A673 (cell line): Measurements from ENCODE around the gene LIMS2. TPM values are rescaled to one million over a fixed set of nuclear protein-coding genes. Genes with fewer than 3 reads are reported as not detected.

Experiments
- BruUV-seq: library from RNA; stranded (reverse); fragments of 400-500 nt; replicated peaks from 2 replicates; lab custom pipeline; 2021; lab: Mats Ljungman, UMichigan
- CTCF ChIA-PET: fragments of 300-600 bp; sonication (Branson Sonifier 250); formaldehyde crosslinking; loops from one replicate; lab custom pipeline; 2022; ENCODE audit warnings: antibody characterized with exemption; lab: Charles Lee
- POLR2A ChIA-PET: fragments of 300-600 bp; sonication (Branson Sonifier 250); formaldehyde crosslinking; loops from one replicate; lab custom pipeline; 2022; ENCODE audit warnings: antibody characterized with exemption; ENCODE audit not compliant: low non-redundant PET; lab: Charles Lee
- DNase-seq: peaks from one replicate; pipeline ENCODE4 v3.0.0-alpha.2; 2015; ENCODE audit warnings: low spot score
- H3K27ac ChIP-seq: fragments of 200-600 bp; sonication (generic); 2 replicates; pipeline ENCODE4 v1.5.1; 2016; ENCODE audit warnings: mixed run types, low read depth, mild to moderate bottlenecking, mixed read lengths, antibody characterized with exemption, low read length; ENCODE audit not compliant: poor library complexity, severe bottlenecking
- H3K27me3 ChIP-seq: fragments of 200-600 bp; sonication (generic); replicated peaks from 2 replicates; pipeline ENCODE4 v1.6.1; 2017; ENCODE audit warnings: mixed run types, low read depth, mild to moderate bottlenecking, mixed read lengths, antibody characterized with exemption, low read length; ENCODE audit not compliant: insufficient read depth, poor library complexity
- H3K36me3 ChIP-seq: fragments of 200-600 bp; sonication (generic); 2 replicates; pipeline ENCODE4 v1.6.1; 2016; ENCODE audit warnings: mixed run types, mild to moderate bottlenecking, mixed read lengths, antibody characterized with exemption, low read length; ENCODE audit not compliant: insufficient read depth, poor library complexity, severe bottlenecking
- H3K4me1 ChIP-seq: fragments of 200-600 bp; sonication (generic); 2 replicates; pipeline ENCODE4 v1.6.1; 2017; ENCODE audit warnings: mixed run types, mild to moderate bottlenecking, mixed read lengths, antibody characterized with exemption, low read length; ENCODE audit not compliant: insufficient read depth, poor library complexity, severe bottlenecking
- H3K4me3 ChIP-seq: fragments of 200-600 bp; sonication (generic); 2 replicates; pipeline ENCODE4 v1.5.1; 2016; ENCODE audit warnings: low read depth, mixed run types, mild to moderate bottlenecking, mixed read lengths, low read length; ENCODE audit not compliant: poor library complexity, severe bottlenecking
- H3K9me3 ChIP-seq: fragments of 200-600 bp; sonication (generic); 2 replicates; pipeline ENCODE4 v1.6.1; 2016; ENCODE audit warnings: mixed run types, low read depth, mild to moderate bottlenecking, mixed read lengths, antibody characterized with exemption, low read length; ENCODE audit not compliant: poor library complexity, severe bottlenecking
- EZH2 ChIP-seq: fragments of 200-600 bp; sonication (generic); IDR thresholded peaks from 2 replicates; pipeline ENCODE4 v1.6.1; 2017; ENCODE audit warnings: borderline replicate concordance, low read depth, mild to moderate bottlenecking, mixed read lengths, antibody characterized with exemption, low read length; ENCODE audit not compliant: poor library complexity, severe bottlenecking
- intact Hi-C: fragments of 100-400 bp; cut with micrococcal nuclease; formaldehyde crosslinking; loops from one replicate; pipeline ENCODE4 v1.10.0; 2022; ENCODE audit not compliant: unreplicated experiment
- total RNA-seq: library from RNA; stranded (reverse); gene quantifications from 2 replicates; pipeline ENCODE4 v1.2.3, GENCODE V29; 2021
- TF ChIP-seq, protein P1 (sequence below): fragments of 300-800, 200-600 bp; sonication (generic); conservative IDR thresholded peaks from 2 replicates; pipeline ENCODE4 v1.5.1; 2017; ENCODE audit warnings: low read depth, mild to moderate bottlenecking, antibody characterized with exemption, low read length, moderate library complexity, mixed read lengths

Gene LIMS2
- total RNA-seq, 1 experiment from 2014 or later: 1.2 TPM

DNA sequence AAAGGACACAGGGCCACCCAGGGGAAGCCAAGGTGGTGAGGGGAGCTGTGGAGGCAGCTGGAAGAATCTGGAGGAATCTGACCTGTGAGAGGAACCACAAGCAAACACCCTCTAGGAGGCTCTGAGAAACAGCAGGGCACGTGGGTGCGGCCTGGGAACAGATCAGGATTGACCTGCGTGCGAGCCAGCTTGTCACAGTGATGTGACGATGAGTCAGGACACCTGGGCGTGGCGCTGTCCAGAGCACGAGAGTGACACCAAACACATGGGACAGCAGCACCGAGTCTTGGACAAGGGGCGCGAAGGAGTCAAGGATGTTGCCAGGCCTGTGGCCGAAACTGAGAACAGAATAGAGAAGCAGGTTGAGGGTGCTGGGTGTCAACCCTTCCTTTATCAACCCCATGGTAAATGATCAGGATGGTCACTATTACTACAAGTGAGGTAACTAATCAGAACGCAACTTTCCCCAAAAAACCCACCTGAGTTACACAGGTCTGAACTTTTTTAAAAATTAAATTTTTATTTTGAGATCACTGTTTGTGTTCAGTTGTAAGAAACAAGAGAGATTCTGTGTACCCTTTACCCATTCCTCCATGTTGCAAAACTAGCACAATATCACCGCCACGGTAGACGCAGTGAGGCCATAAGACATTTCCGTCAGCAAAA lies 25.3 kb upstream of the LIMS2 start:
- DNase-seq: no peak
- Histone ChIP-seq H3K36me3 (peaks cover 10% of the 10 kb centered on the region), H3K4me1 (peaks cover 24% of the 10 kb centered on the region), H3K27ac (peak overlapping the region; percentile 96), H3K9me3 (no peaks in the 10 kb centered on the region), H3K4me3 (peak overlapping the region; percentile 66), H3K27me3 (no peaks in the 10 kb centered on the region)
- ChIA-PET CTCF (no interaction called here), POLR2A (no interaction called here)
- TF ChIP-seq, protein P1, sequence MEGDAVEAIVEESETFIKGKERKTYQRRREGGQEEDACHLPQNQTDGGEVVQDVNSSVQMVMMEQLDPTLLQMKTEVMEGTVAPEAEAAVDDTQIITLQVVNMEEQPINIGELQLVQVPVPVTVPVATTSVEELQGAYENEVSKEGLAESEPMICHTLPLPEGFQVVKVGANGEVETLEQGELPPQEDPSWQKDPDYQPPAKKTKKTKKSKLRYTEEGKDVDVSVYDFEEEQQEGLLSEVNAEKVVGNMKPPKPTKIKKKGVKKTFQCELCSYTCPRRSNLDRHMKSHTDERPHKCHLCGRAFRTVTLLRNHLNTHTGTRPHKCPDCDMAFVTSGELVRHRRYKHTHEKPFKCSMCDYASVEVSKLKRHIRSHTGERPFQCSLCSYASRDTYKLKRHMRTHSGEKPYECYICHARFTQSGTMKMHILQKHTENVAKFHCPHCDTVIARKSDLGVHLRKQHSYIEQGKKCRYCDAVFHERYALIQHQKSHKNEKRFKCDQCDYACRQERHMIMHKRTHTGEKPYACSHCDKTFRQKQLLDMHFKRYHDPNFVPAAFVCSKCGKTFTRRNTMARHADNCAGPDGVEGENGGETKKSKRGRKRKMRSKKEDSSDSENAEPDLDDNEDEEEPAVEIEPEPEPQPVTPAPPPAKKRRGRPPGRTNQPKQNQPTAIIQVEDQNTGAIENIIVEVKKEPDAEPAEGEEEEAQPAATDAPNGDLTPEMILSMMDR: no peak
- intact Hi-C loops: loop anchor here (5.0 kb wide), 1 partner anchor 112 kb away; the partner anchor contains the start of gene WDR33
- TSS peak; percentile 65 for BruUV-seq

DNA sequence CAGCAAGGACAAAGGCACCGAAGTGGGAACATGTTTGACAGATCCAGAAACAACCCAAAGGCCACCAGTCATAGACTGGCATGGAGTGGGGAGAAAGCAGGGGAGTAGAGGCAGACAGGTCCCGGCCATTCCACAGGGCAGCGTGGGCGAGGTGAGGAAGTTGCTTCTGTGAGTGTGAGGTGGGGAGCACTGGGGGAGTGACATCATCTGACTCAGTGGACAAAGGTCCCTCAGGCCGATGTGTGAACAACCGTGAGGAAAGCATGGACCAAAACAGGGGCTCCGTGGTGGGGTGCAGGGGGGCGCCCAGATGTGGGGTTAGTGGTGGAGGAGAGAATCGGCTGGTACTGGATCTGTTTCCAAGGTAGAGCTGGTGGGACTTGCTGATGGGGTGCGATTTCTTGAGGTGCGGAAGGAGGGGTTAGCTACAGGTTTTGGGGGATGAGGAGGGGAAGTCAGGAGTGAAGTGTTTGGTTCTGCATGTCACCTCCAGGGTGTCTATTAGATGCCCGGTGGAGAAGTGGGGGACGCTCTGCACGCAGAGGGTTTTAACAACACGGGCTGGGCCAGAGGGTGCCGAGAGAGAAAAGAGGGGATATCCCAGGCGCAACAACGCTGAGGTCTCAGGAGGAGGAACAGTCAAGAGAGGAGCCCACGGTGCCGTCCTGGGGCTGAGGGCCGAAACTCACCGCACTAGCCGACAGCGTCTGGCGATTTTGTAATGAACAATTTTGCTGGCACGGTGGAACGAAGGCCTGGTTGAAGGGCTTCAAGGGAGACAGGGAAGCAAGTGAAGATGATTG lies 23.4 kb upstream of the LIMS2 start:
- peaks cover 10% of the 10 kb centered on the region for H3K36me3 ChIP-seq
- intact Hi-C loops: no loop called here
- TF ChIP-seq EZH2: no peak
- TF ChIP-seq, protein P1: no peak
- no peak for DNase-seq
- H3K9me3 ChIP-seq: no peaks in the 10 kb centered on the region
- H3K27ac ChIP-seq: no peak overlapping the region
- CTCF ChIA-PET: no interaction called here
- peaks cover 17% of the 10 kb centered on the region for H3K4me1 ChIP-seq
- POLR2A ChIA-PET: interaction anchor here (0.6 kb wide), 1 partner anchor 355 kb away, joined by 15 read pairs; no protein-coding TSS in a partner anchor
- BruUV-seq: no TSS peak
- no peak overlapping the region for H3K4me3 ChIP-seq
- no peaks in the 10 kb centered on the region for H3K27me3 ChIP-seq

DNA sequence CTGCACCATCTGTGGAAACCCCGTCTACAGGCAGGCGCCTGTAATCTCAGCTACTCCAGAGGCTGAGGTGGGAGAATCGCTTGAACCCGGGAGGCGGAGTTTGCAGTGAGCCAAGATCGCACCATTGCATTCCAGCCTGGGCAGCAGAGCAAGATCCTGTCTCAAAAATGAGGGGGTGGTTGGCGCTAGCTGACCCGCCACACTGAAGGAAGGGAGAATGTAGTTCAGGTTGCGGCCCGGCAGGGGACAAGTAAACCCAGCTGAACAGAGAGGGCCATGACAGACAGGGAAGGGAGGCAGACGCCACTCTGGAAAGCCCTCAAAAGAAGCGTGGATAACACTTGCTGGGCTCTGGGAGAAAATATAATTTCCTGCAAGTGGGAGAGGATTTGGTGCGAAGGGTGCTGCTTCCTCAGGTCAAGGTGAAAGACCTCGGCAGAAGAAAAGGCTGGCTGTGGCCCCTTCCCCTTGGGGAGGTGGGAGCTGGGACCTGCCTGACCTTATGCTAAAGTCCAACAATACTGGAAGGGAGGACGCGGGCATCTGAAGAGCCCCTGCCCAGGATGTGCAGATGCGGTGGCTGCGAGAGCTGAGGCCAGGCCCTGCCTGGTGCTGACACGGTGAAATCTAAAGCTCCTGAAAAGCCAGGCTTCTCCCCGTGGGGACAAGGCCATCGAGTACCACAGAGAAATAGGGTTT lies 22.3 kb upstream of the LIMS2 start:
- Histone ChIP-seq H3K27ac (no peak overlapping the region), H3K36me3 (peaks cover 2% of the 10 kb centered on the region), H3K9me3 (no peaks in the 10 kb centered on the region), H3K27me3 (no peaks in the 10 kb centered on the region), H3K4me1 (peaks cover 9% of the 10 kb centered on the region), H3K4me3 (no peak overlapping the region)
- CTCF ChIA-PET: no interaction called here
- TF ChIP-seq, protein P1: no peak
- TF ChIP-seq EZH2: no peak
- POLR2A ChIA-PET: no interaction called here
- intact Hi-C loops: no loop called here
- no peak for DNase-seq
- no TSS peak for BruUV-seq
